Stimulated activated CD8-positive, alpha-beta memory T cell treated with anti-CD3 and anti-CD28 coated beads, Interleukin-15, amount 100 ng/mL, for 1 hour (primary cell): ENCODE results near the gene GPR31.
"Not testable (repeated sequence)": the region's sequence is repeated elsewhere in the genome, so short reads cannot be mapped to it uniquely, and the experiment has no call there.

ENCODE experiments used
- DNase-seq: peaks from one replicate; pipeline ENCODE4 v3.0.0-alpha.2; 2020; ENCODE audit warnings: low read depth

Gene GPR31

DNA sequence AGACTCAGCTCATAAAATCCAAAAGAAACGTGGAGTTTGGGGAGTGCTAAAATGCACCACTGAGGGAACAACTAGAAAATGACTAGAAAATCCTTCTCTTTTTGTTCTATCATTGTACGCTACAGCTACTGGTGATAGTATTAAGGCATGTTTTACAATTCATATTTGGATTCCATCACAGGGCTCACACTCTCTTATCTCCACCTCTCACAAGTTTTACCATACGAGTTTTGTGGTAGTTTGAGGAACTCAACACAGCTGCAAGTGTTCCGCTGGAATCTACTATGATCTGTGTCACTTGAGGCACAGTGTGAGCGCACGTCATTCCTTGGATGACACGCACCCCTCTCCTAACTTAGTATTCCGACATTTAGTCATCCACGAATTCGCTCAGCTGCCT lies 9.9 kb upstream of the GPR31 start:
- DNase-seq: not testable (repeated sequence)

DNA sequence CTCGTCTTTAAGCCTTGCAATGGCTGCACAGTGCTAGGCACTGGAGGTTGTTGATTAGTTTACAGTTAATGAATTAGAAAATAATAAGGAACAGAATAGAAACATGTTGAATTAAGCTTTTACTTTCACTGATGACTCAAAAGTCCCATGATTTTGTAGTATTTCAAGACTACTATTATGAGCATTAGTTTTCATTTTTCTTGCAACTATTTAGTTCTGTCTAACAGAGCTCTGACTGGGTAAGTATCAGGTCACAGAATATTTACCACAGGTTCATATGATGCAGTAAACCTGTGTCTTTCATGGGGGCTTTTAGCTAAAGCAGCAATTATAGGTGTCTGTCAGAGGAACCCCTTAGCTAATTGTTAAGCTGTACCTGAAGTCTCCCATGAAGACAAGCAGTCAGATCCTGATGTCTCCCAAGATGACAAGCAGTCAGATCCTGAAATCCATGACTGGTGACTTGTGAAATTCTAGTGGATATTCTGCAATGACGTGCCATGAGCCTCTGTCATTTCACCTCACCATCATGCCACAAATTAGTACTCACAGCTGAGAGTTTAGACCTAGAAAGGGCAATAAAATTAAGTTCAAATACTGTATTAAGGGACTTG lies 8.2 kb upstream of the GPR31 start:
- DNase-seq: no peak

DNA sequence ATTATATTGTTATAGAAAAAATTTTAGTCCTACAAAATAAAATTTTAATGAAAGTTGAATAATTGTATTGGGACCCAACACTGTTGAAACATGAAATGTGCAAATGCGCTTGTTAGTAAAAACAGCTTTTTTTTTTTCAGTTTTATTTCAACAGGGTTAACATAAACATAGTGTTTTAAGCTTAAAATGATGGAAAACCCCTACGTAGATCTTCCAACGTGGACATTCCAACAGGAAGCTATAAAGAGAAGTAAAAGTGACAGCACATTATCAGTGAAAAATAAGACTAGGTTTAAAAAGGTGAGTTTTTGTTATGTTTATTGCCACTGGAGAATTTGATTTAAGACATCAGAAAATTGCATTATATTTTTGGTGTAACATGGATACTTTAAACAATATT lies 6.5 kb upstream of the GPR31 start:
- no peak for DNase-seq

DNA sequence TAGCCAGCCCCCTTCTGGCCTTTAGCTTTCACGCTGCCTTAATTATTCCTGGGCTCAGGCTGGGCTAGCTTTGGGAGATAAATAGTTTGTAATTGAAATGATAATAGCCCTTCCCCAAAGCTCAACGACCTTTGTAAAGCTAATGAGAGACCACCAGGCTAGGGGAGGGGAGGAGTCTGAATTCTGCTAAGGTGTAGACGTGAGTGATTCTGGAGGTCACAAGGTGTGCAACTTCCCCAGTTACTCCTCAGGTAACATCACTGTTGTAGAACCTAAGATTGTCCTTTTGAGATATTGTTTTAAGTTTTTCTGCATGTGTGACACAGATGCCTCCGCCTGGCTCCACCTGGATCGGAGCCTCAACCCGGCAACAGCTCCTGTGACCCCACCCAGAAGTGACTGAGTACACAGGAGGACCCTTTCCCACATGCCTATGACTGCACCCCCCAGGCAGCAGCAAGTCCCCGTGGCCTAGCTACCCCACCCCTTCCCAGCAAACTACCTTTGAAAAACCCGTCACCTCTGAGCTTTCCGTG lies 5.8 kb upstream of the GPR31 start:
- no peak for DNase-seq

- no peak for DNase-seq
Observed at GRCh38 chr6:167162591-167162990, 4.8 kb upstream of the GPR31 start.

GRCh38 chr6:167161851-167162467 lies 4.2 kb upstream of the GPR31 start:
- DNase-seq: no peak

DNA sequence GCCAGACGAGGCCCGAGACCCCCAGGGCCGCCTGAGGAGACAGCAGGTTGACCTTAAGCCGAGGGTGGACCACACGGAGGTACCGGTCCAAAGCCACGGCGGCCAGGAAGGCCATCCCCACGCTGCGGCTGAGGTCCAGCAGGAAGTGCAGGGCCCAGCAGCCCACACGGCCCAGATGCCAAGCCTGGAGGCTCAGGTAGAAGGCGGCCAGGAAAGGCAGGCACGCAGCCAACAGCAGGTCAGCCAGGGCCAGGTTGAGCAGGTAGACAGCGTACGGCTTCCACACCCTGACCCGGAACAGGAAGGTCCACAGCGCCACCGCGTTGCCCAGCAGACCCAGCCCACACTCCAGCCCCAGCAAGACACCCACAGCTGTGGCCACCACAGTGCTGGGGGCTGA lies 366 bp downstream of the GPR31 start:
- no peak for DNase-seq

DNA sequence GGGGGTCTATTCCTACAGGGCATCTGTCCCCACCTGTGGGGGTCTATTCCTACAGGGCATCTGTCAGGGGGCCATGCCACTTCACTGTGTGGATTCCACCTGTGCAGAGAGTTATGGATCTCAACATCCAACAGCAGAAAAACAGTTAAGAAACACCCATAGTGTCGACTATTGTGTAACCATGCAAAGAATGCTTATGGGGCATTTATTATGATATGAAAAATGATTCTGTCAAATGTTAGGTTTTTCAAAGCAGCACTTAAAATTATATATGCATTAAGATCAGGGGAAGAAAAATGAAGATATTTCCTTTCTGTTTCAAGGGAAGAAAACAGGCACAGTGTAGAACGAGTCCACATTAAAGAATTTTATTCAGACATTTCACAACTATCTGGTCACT lies 2.9 kb downstream of the GPR31 start:
- DNase-seq: no peak

DNA sequence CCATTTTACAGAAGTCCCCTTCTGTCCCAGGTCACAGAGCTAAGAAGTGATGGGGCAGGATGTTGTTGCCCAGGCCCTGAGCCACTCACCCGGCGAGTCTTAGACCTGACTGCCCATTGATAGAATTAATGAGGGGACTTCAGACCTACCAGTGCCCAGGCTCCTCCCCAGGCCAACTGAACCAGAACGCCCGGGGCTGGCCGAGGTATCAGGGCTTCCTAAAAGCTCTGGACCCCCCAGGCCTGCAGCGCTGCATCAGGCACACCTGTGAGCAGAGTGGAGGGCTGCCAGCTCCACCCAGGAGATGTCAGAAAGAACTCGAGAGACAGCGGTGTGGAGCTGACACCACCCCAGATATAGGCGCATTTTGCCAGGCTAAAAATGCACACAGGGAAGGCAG lies 3.5 kb downstream of the GPR31 start:
- DNase-seq: no peak

- DNase-seq: no peak
Observed at GRCh38 chr6:167153521-167153959, 4.2 kb downstream of the GPR31 start.

DNA sequence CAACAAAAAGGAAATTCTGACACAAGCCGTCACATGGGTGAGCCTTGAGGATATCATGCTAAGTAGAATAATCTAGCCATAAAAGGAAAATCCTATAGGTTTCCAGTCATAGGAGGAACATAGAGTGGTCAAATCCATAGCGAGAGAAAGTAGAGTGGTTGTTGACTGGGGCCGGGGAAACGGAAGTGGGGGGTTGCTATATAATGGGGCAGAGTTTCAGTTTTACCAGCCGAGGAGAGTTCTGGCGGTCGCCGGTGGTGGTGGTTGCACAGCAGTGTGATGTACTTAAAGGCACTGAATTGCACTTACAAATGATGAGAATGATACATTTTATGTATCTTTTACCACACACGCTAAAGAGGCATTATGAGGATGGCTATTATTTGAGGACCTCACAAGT lies 4.9 kb downstream of the GPR31 start:
- no peak for DNase-seq

GRCh38 chr6:167151648-167152047 lies 6.1 kb downstream of the GPR31 start:
- DNase-seq: no peak

- DNase-seq: no peak
Observed at GRCh38 chr6:167150941-167151549, 6.7 kb downstream of the GPR31 start.

GRCh38 chr6:167148997-167149396 lies 8.8 kb downstream of the GPR31 start:
- no peak for DNase-seq

DNA sequence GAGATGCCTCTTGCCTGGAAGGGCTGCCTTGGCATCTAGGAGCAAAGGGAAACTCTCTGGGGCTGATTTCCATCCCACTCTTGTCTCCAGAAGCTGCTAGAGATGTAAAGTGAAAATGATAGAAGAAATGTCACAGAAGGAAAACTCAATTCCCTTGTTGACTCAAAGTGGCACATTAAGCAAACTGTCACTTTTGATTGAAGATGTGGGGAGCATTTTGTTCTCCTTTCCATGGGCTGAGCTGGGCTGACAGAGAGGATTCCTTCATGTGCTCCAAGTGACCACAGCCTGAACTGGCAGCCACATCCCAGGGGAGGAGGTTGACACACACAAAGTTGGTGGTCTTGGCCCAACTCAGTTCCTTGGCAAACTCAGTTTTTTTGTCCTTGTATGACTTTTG lies 9.8 kb downstream of the GPR31 start:
- no peak for DNase-seq

- DNase-seq: no peak
Observed at GRCh38 chr6:167146977-167147376, 10.8 kb downstream of the GPR31 start.

DNA sequence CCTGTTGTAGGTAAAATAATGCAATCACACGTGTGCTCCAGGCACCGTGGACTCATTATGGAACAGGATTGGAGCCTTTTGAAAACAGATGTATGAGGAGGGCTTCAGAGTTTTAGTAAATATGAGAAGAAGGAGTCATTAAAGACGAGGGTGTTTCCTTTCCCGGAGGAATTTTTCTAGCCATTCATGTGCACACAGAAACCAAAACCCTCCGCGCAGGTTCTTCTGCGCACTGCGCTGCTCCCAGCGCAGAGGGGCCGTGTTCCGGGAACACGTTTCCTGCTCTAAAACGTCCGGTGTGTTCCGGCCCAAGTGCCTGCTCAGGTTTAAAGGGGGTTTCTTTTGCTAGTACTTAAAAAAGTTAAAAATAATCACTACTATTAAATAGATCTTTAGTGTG lies 11.6 kb downstream of the GPR31 start:
- DNase-seq: no peak

DNA sequence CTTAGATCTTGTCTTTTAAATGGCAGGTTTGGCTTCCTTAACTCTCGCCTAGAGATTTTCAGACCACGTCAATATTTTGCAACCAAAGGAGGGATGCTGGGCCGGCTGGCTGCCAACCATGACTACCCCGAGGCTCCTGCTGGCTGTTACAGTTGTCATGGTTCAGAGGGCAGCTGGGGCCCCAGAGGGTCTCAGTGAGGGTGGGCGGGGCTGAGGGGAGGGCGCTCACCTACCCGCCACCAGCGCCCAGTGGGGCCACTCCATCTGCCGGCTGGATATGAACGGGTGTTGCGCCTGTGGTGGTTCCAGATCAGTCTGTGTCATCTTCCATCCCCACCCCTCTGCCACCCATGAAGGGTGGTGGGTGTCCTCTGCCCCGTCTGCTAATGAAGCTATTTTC lies 12.3 kb downstream of the GPR31 start:
- DNase-seq: no peak

GRCh38 chr6:167143041-167143440 lies 14.7 kb downstream of the GPR31 start:
- no peak for DNase-seq

GRCh38 chr6:167142433-167142761 lies 15.4 kb downstream of the GPR31 start:
- no peak for DNase-seq

GRCh38 chr6:167141667-167142432 lies 15.9 kb downstream of the GPR31 start:
- no peak for DNase-seq

DNA sequence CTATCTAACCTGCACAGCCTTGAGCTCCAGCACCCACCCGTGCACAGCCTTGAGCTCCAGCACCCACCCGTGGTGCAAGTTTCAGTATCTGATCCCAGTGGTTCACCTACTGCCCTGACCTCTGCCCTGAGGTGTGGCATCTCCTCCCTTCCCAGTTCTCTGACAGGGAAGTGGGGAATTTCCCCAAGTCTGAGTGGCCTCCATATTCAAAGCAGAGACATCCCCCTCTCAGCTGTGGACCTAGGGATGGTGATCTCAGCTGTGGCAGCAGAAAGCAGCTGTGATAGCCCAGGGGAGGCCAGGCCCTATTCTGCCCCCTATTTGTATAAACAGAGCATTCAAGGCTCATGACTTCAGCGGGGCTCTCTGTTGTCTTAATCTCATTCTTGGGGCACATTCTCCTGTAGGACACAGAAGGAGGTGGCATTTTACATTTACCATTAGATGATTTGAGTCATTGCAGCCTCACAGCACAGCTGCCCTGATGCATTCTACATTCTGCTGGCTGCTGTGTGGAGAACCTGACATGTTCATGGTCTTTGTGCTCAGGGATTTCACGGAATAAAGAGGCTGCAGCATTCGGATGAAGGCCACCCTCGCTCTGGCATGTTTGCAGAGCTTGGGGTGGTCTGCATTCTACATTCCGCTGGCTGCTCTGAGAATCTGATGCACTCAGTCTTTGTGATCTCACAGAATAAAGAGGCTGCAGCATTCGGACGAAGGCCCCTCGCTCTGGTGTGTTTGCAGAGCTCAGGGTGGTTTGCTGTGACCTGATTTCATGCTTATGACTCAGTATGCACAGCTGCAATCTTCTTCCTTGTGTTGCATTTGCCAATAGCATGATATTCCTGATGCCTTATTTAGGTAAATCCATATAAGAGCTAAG lies 16.9 kb downstream of the GPR31 start:
- DNase-seq: no peak
